Tibial nerve (tissue), 4 donors: Measurements from ENCODE around the gene MGLL. TPM values are rescaled to one million over a fixed set of nuclear protein-coding genes. Genes with fewer than 3 reads are reported as not detected.
A peak's percentile ranks its signal among the peaks of the same experiment; 100 is the strongest.

ENCODE experiments used
- DNase-seq, 2 donors: peaks; one replicate each; pipeline ENCODE4 v3.0.0-alpha.2; 2019; ENCODE audit warnings: low spot score in 2 of 2
- H3K27ac ChIP-seq, 4 donors: fragments of 200-600 bp; sonication (generic) in 3 of 4; one replicate each; pipeline ENCODE4 v1.5.1; 2017 to 2019; ENCODE audit warnings: mild to moderate bottlenecking in 1 of 4
- H3K27me3 ChIP-seq, 2 donors: fragments of 200-600 bp; sonication (generic) in 1 of 2; one replicate each; pipeline versions ENCODE4 v1.5.1 to v1.6.0; 2017 to 2019
- H3K36me3 ChIP-seq, 3 donors: fragments of 200-600 bp; sonication (generic); one replicate each; pipeline ENCODE4 v1.5.1; 2018 to 2019
- H3K4me1 ChIP-seq, 4 donors: fragments of 200-600 bp; sonication (generic) in 3 of 4; one replicate each; pipeline ENCODE4 v1.5.1; 2017 to 2019
- H3K4me3 ChIP-seq, 4 donors: fragments of 200-600 bp; sonication (generic) in 3 of 4; one replicate each; pipeline ENCODE4 v1.5.1; 2017 to 2019; ENCODE audit warnings: mild to moderate bottlenecking in 1 of 4, moderate library complexity in 1 of 4
- H3K9me3 ChIP-seq, 4 donors: fragments of 200-600 bp; sonication (generic) in 3 of 4; one replicate each; pipeline ENCODE4 v1.5.1; 2017 to 2019
- CTCF ChIP-seq, 5 experiments: fragments of 200-600 bp in 3 of 5; fragments of 450-650 bp in 2 of 5; sonication (generic) in 3 of 5; IDR thresholded peaks; one replicate each; pipeline ENCODE4 v1.5.1; 2016 to 2019; ENCODE audit warnings: antibody characterized with exemption in 5 of 5, mild to moderate bottlenecking in 3 of 5, moderate library complexity in 2 of 5
- EP300 ChIP-seq, 2 donors: sonication (generic); formaldehyde crosslinking; IDR thresholded peaks; one replicate each; pipeline ENCODE4 v1.6.1; 2017; ENCODE audit warnings: antibody characterized with exemption in 2 of 2, mild to moderate bottlenecking in 1 of 2
- POLR2A ChIP-seq, 2 donors: fragments of 450-650 bp; IDR thresholded peaks; one replicate each; pipeline ENCODE4 v1.6.1; 2017; ENCODE audit warnings: antibody characterized with exemption in 2 of 2, mild to moderate bottlenecking in 2 of 2, moderate library complexity in 2 of 2
- WGBS, 2 donors: methylation state at CpG; one replicate each; pipeline ENCODE4 v1.1.5; 2018; 5-methylcytosine and 5-hydroxymethylcytosine counted together
- total RNA-seq, 4 donors: library from RNA; depleted of rRNA; stranded (reverse); fragments of >200 nt; gene quantifications; one replicate each; pipeline ENCODE4 v1.1.0, GENCODE V29; 2016

Gene MGLL
- total RNA-seq, 4 donors from 2014 or later, result 67.5 to 96.6 (median 86.1) TPM

- H3K4me3 ChIP-seq, result no peak overlapping the region
- TF ChIP-seq EP300 (IDR thresholded peaks at IDR 0.05) (no peak), POLR2A (IDR thresholded peaks at IDR 0.05) (no peak), CTCF (IDR thresholded peaks at IDR 0.05) (no peak)
- peaks cover 4 to 87% (median 42%) of the 10 kb centered on the region in 4 donors for H3K4me1 ChIP-seq
- no peaks in the 10 kb centered on the region for H3K9me3 ChIP-seq
- H3K36me3 ChIP-seq, result no peaks in the 10 kb centered on the region
- 84 to 89% methylated on average over 19 of the region's 19 CpGs for WGBS, 2 donors
- no peak for DNase-seq
- no peaks in the 10 kb centered on the region for H3K27me3 ChIP-seq
- peak overlapping the region in 3 of 4 donors; percentile 18 to 75 (median 31) for H3K27ac ChIP-seq
These were observed 32.1 kb downstream of the MGLL start for GRCh38 chr3:127789990-127790881.

DNA sequence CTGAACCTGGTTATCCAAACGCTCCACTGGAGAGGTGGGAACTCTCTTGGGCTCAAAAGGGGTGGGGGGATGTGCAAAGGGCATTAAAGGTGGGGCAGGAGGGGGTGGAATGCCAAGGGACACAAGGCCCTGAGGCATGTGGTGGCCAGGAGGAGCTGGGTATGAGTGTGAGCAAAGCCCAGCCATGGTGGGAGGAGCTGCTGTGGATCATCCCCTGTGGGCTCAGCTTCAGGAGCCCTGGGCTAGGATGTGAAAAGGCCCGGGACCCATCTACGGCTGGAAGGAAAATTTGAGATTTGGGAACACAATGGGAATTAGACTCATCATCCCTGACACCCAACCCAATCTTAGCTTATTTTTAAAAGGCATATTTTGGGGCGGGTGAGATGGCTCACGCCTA is 33.3 kb downstream of the MGLL start:
- Histone ChIP-seq H3K27me3 (no peaks in the 10 kb centered on the region), H3K4me3 (no peak overlapping the region), H3K9me3 (no peaks in the 10 kb centered on the region), H3K27ac (no peak overlapping the region), H3K36me3 (no peaks in the 10 kb centered on the region), H3K4me1 (peaks cover 4 to 92% (median 43%) of the 10 kb centered on the region in 4 donors)
- 80 to 90% methylated on average over 5 of the region's 5 CpGs for WGBS, 2 donors
- no peak for TF ChIP-seq POLR2A (IDR thresholded peaks at IDR 0.05)
- no peak for TF ChIP-seq EP300 (IDR thresholded peaks at IDR 0.05)
- TF ChIP-seq CTCF (IDR thresholded peaks at IDR 0.05), result no peak
- DNase-seq, result no peak

- H3K27me3 ChIP-seq, result no peaks in the 10 kb centered on the region
- peak in 1 of 2 donors; percentile 18 for TF ChIP-seq EP300 (IDR thresholded peaks at IDR 0.05)
- no peak for TF ChIP-seq POLR2A (IDR thresholded peaks at IDR 0.05)
- no peak for TF ChIP-seq CTCF (IDR thresholded peaks at IDR 0.05)
- no peak for DNase-seq
- no peaks in the 10 kb centered on the region for H3K9me3 ChIP-seq
- H3K4me1 ChIP-seq, result peaks cover 4 to 86% (median 41%) of the 10 kb centered on the region in 4 donors
- no peaks in the 10 kb centered on the region for H3K36me3 ChIP-seq
- peak overlapping the region in 2 of 4 donors; percentile 26 to 54 for H3K27ac ChIP-seq
- H3K4me3 ChIP-seq, result no peak overlapping the region
- WGBS, 2 donors, result 60 to 67% methylated on average over 9 of the region's 9 CpGs
These were observed 33.8 kb downstream of the MGLL start for GRCh38 chr3:127788451-127788909.

DNA sequence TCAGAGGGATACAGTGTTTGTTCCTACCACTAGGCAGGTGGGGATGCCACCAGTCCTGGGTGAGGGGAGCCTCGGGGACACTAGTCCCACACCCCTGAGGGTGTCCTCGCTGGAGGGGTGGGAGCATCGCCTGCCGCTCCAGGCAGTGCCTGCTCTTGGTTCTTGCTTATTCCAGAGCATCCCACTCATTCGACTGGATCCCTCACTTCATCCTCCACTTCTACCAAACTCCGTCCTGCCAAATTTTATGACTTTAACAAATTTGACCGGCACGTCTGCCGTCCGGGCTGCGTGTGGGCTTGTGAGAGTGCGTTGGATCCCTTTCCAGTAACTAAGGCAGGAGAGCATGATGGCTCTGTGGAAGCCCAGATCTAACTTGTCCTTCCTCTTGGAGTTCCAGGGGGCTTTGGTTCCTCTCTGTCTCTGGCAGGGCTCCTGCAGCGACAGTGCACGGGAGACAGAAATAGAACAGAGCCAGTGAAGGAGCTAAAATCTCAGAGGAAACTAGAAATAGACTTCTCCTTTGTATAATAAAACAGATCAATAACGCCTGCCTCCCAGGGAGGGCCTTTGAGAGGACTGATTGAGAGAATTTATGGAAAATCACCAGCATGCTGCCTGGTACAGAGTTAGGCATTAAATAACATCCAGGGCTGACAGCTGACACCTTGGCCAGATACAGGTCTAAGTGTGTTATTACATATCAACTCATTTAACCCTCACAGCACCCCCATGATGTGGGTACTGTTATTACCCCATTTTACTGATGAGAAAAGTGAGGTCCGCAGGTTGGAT is 34.5 kb downstream of the MGLL start:
- peaks cover 0 to 79% (median 37%) of the 10 kb centered on the region in 4 donors for H3K4me1 ChIP-seq
- WGBS, 2 donors, result 73 to 80% methylated on average over 16 of the region's 16 CpGs
- H3K36me3 ChIP-seq, result no peaks in the 10 kb centered on the region
- H3K9me3 ChIP-seq, result no peaks in the 10 kb centered on the region
- DNase-seq, result no peak
- no peaks in the 10 kb centered on the region for H3K27me3 ChIP-seq
- TF ChIP-seq EP300 (IDR thresholded peaks at IDR 0.05) (no peak), CTCF (IDR thresholded peaks at IDR 0.05) (no peak), POLR2A (IDR thresholded peaks at IDR 0.05) (no peak)
- H3K27ac ChIP-seq, result peak overlapping the region in 3 of 4 donors; percentile 27 to 69 (median 54)
- H3K4me3 ChIP-seq, result no peak overlapping the region
